ENCODE measurements around the gene P4HB.

Gene P4HB

DNA sequence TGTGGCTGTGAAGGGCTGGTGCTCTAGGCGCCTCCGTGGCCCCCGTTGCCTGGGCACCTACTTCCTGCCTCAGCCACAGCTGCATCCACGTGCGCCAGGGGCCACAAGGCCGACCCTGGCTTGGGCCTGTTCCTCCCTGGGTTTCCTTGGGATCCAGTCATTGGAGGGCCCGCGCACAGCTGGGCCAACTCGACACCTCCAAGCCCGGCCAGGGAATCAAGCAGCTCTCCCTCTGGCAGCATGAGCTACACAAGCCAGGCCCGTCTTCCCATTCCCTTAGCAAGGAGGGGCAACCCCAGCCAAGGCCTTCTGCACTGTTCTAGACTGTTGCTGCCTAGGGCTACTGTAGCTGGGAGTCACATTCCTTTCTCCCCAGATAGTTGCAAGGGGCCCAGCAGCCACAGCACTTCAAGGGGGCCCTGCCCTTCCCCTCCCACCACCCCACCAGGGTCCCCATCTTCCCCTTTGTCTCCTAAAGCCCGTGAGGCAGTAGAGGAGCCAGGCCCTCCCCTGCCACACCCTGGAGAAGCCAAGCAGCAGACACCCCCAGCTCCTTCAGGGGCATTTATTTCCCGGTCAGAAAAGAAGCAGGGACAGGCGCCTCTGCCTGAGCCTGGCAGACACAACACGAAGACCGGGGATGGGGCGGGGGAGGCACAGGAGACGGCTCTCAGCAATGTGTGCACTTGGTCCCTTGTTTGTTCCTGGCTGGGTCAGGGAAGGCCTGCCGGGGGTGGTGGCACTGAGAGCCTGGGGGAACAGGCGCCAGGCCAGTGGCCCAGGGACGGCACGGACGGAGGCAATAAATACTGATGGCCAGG lies 7.0 kb upstream of the P4HB start:
- DNase-seq = no peak

GRCh38 chr17:81866440-81867169 lies 6.3 kb upstream of the P4HB start:
- no peak for DNase-seq

DNA sequence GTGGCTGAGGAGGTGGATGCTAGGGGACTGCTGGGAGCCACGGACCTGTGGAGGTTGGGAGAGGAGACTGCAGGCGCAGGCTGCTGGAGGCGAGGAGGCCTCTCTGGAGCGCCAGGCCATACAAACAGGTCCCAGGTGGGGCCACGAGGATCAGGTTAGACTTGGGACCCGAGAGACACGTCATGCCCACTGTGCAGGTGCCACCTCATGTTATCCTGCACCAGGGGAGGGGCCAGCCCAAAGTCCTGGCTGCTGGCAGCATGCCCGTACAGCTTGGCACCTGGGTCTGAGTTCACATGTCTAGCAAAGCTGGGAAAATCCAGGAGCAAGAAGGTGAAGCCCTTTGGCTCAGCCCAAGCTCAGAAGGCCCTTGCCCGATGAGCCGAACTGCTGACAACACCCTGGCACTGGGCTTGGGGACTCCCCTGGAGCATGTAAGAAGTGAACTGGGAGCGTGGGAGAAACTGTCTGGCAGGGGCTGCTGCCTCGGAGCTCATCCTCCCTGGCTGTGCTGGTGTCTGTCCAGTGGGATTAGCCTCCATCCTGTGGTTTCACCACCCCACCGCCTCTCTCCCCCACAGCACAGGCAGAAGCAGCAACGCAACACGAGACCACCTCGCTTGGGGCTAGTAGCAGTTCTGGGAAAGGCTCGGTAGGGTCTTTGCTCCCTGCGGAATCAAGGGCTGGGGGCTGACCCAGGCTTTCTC lies 5.6 kb upstream of the P4HB start:
- DNase-seq = peak; percentile 47

DNA sequence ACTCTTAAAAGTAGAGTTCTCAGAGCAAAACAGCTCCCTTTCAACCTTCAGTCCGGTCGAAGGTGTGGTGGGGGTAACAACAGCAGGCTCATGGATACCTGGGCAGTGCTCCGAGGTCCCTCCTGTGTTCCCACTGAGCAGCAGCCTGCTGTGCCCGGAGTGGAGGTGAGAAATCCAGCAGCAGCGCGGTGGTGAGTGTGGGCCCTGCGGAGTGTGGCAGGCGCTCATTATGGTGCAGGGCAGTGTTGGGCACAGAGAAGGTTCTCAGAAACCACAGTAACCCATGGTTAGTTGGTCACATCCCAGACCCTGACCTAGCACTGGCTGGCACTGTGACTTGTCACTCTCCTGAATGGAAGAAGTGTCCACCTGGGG lies 5.0 kb upstream of the P4HB start:
- no peak for DNase-seq

GRCh38 chr17:81863833-81864768 lies 3.8 kb upstream of the P4HB start:
- DNase-seq = no peak

DNA sequence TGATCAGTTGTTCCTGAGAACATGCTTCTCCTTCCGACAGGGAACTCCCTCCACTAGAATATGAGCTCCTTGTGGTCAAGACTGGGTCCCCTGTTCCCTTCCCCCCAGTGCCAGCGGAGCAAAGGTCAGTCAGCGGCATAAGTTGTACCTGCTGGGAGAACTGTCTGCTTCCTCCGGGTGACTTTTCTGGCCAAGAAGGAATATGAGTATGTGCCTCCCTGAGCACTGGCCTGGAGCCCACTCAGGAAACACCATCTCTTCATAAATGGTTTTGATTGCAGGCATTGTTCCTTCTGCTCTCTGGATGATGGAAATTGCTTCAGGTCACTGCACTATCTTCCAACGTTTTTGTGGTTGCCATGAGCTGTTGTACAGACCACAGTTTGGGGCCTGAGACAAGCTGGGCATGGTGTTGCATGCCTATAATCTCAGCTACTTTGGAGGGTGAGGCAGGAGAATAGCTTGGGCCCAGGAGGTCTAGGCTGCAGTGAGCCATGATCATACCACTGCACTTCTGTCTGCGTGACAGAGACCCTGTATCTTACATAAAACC lies 2.9 kb upstream of the P4HB start:
- DNase-seq = no peak

- DNase-seq = peak; percentile 100
These were observed 627 bp upstream of the P4HB start for GRCh38 chr17:81860756-81861568.

DNA sequence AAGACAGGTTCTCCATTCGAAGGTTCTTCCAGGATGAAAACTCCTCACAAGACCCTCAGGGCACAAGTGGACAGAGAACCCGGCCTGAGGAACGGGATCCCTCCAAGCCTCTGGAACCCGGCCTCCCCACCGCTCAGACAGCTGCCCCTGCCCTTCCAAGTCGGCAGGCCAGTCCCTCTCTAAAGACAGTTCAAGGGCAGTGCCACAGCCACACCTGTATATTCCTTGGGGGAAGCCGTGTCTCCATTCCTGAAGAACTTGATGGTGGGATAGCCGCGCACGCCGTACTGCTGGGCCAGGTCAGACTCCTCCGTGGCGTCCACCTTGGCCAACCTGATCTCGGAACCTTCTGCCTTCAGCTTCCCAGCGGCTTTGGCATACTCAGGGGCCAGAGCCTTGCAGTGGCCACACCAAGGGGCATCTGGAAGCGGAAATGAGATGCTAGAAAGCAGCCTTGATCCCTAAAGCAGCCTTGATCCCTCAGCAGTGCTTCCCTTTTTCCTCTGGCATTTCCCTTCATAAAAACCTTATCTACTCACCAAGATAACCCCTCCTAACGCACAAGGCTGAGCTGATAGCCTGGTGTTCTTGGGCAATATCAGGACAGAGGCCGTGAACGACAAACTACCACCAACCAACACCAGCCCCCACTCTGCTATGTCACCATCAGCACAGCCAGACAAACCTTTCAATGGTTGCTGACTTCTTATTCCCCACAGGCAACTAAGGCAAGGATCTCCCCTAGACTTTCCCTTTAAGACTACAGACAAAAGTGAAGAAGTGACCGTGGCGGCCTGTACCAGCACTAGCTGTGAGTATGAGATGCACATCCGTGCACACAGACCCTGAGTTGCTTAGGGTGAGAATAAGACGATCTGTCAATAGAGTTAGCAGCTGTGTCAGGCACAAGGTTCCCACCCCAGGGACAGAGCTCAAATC lies 1.1 kb downstream of the P4HB start:
- no peak for DNase-seq

DNA sequence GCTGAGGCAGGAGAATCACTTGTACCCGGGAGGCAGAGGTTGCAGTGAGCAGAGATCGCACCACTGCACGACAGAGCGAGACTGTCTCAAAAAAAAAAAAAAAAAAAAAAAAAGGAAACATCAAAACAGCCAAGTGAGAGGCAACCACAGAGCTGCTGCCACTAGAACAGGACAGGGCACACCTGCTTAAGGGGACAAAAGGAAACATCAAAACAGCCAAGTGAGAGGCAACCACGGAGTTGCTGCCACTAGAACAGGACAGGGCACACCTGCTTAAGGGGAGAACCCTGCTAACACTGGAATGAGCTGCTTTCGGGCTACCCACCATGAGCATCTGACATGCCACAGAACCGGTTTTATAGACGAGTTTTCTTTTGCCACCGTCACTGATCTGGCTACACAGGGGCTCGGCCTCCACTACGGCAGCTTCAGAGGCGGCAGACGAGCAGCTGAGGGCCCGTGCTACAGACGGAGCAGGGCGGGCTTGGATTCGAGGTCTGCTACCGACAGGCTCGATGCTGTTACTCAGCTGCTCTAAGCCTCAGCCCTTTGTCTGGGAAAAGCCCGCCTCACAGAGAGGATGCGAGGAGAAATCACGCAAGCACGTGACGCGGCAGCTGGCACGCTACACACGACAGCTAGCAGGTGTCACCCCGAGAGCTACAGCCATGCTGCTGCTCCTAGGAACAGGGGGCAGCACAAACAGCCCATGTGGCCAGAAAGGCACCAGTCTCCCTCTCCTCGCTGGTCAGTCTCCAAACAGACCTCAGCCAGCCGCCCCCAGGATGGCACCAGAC lies 2.0 kb downstream of the P4HB start:
- DNase-seq = peak; percentile 71

DNA sequence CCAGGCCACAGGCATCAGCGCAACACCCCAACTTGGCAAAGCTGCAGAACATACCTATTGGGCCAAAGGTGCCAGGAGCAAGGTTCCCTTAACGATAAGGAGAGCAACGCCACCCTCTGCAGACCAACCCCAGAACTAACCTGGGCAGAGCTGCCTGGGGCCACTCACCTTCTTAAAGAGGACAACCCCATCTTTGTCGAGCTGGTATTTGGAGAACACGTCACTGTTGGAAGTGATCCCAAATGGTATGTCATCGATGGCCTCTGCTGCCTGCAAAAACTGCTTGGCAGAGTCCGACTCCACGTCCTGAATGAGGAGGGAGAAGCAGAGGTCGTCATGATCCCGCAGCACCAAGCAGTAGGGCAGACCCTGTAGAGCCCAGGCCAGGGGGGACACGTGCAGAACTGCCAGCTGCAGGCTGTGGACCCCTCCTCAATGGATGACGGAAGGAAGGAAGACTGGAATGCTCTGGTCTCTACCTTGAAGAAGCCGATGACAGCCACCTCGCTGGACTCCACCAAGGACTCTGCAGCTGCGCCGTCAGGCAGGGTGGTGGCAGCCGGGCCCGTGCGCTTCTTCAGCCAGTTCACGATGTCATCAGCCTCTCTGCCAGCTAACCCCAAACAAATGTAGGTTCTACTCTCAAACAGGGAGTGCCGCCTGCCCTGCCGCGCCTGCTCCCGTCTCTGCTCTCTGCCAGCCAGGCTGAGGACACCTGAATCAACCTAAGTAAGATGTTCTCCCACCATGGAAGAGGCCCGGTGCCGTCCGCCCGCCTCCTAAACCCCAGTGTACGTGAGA lies 5.2 kb downstream of the P4HB start:
- DNase-seq = no peak

DNA sequence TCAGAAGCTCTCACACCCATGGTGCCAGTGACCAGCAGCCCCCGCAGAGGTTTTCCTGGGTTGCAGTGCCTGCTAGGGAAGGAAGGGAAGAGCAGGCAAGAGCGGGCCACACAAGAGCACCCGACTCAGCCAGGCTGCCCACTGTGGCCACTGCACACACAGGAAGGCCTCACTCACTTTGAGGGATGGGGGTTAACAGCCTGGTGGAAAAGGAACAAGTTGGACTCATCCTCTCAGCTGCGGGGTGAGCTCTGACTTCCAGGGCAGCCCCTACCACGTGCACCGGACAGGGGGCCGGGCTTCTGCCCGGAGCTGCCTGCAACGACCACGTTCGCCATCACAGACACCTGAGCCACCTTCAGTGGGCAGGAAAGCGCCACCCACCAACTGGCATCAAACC lies 8.1 kb downstream of the P4HB start:
- no peak for DNase-seq

DNA sequence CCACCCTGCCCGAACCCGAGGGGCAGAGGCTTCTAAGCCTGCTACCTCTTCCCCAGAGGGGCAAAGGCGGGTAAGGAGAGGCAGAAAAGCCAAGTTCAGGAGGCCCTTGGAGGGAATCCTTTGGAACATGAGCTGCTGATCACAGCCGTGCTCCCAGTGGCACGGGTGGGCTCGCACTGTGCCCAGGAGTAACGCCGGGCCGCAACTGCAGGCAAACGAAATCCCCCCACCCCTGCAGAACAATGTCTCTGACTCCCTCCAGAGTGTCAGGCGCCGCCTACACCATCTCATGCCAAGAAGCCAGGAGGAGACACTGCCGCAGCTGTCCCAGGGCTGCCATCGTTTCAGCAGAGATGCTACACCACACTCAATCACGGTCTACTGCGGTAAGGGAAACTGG lies 8.9 kb downstream of the P4HB start:
- no peak for DNase-seq

GRCh38 chr17:81849457-81849856 lies 10.9 kb downstream of the P4HB start:
- no peak for DNase-seq

DNA sequence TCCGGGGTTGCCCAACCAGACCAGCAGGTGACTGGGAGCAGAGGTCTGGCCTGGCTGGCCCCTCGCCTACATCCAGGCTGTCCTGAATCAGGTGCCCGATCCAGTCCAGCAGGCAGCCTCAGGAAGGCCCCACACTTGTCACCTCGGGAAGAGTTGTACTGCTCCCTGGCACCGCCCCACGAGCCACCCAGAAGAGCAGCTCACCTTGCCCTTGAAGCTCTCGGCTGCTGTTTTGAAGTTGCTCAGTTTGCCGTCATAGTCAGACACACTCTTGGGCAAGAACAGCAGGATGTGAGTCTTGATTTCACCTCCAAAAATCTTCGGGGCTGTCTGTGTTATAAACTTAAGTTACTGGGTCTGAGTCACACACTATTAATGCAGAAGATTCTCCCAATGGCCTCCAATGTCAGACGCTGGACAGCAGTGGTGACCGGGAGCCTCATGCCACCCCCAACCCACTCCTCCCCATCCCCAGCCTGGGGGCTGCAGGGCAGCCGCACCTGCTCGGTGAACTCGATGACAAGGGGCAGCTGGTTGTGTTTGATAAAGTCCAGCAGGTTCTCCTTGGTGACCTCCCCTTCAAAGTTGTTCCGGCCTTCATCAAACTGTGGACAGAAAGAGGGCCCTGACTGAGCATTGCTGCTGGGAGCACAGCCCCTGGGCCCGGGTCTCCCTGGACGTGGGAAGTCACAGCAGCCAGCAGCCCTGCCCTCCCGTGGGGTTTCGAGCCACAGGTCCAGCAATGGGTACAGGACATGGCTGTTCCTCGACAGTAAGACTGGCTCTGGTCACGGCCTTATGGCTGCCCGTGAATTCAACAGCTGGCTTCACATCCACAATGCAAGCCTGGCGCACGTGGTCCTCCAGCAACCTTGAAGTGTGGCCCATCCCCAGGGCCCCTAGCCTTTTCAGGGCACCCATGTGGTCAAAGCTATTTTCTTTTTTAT lies 13.3 kb downstream of the P4HB start:
- no peak for DNase-seq

GRCh38 chr17:81845881-81846742 lies 14.2 kb downstream of the P4HB start:
- no peak for DNase-seq

DNA sequence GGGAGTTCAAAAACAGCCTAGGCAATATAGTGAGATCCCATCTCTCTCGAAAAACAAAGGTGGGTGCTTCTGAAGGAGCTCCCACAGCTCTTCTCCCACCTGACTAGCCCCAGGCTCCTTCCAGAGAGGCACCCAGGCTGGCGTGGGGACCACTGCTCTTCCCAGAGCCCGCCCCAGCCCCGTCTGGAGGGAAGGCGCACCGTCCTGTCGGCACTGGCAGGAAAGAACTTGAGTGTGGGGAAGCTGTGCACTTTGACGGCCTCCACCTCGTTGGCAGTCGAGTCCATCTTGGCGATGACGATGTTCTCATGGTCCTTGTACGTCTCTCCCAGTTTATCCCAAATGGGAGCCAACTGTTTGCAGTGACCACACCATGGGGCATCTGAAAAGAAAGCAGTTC lies 15.0 kb downstream of the P4HB start:
- DNase-seq = no peak
